Right kidney (tissue), 9 donors: ENCODE measurements around the gene STK16.
"Not testable (repeated sequence)": the region's sequence is repeated elsewhere in the genome, so short reads cannot be mapped to it uniquely, and the experiment has no call there.

Experiments used
- DNase-seq: peaks from one replicate; pipeline ENCODE4 v3.0.0-alpha.2; 2016
- long read RNA-seq, 8 donors: transcript quantifications; one replicate each; lab custom pipeline, GENCODE V29; 2026

STK16 gene
- long read RNA-seq, donor 1, transcript STK16-204 (8 exons, 2,868 nt) = major isoform, 8 of 11 reads
- long read RNA-seq, donor 1, partial matches to known transcripts = 0 of 11 reads
- long read RNA-seq, donor 1, other reads (novel, unspliced or antisense) = 0 of 11 reads
- long read RNA-seq, donor 2, partial matches to known transcripts = 0 of 4 reads
- long read RNA-seq, donor 2, other reads (novel, unspliced or antisense) = 0 of 4 reads
- long read RNA-seq, donor 3, transcript STK16-204 (8 exons, 2,868 nt) = major isoform, 6 of 8 reads
- long read RNA-seq, donor 3, partial matches to known transcripts = 0 of 8 reads
- long read RNA-seq, donor 3, other reads (novel, unspliced or antisense) = 0 of 8 reads
- long read RNA-seq, donor 4, partial matches to known transcripts = 0 of 4 reads
- long read RNA-seq, donor 4, other reads (novel, unspliced or antisense) = 0 of 4 reads
- long read RNA-seq, donor 5, transcript STK16-204 (8 exons, 2,868 nt) = major isoform, 8 of 19 reads
- long read RNA-seq, donor 5, partial matches to known transcripts = 5 of 19 reads
- long read RNA-seq, donor 5, other reads (novel, unspliced or antisense) = 0 of 19 reads
- long read RNA-seq, donor 6, partial matches to known transcripts = 0 of 6 reads
- long read RNA-seq, donor 6, other reads (novel, unspliced or antisense) = 0 of 6 reads
- long read RNA-seq, donor 7, transcript STK16-204 (8 exons, 2,868 nt) = major isoform, 8 of 13 reads
- long read RNA-seq, donor 7, partial matches to known transcripts = 0 of 13 reads
- long read RNA-seq, donor 7, other reads (novel, unspliced or antisense) = 0 of 13 reads
- long read RNA-seq, donor 8, partial matches to known transcripts = 0 of 11 reads
- long read RNA-seq, donor 8, other reads (novel, unspliced or antisense) = 0 of 11 reads

- DNase-seq = peak; percentile 94
Measured at GRCh38 chr2:219245148-219245898, at the start of gene STK16, which contains the start of gene GLB1L. Gene STK16 (plus strand): TSS chr2:219245479. CDS start chr2:219246000, 521 bp downstream. Gene GLB1L (minus strand): TSS chr2:219245444. CDS start chr2:219243573, 1,871 bp downstream.

DNA sequence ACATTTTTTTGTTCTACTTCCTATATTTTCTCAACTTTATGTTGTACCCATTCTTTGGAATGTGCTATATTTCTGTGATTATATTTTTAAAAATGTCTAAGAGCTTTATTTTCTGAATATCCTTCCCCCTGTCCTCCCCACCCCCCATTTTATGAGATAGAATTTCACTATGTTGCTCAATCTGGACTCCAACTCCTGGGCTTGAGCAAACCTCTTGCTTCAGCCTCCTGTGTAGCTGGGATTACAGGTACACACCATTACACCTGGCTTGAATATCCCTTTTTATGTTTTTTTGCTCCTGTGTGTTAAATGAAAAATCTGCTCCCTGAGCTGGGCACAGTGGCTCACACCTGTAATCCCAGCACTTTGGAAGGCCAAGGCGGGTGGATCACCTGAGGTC is 47.9 kb upstream of the STK16 start:
- DNase-seq = no peak

DNA sequence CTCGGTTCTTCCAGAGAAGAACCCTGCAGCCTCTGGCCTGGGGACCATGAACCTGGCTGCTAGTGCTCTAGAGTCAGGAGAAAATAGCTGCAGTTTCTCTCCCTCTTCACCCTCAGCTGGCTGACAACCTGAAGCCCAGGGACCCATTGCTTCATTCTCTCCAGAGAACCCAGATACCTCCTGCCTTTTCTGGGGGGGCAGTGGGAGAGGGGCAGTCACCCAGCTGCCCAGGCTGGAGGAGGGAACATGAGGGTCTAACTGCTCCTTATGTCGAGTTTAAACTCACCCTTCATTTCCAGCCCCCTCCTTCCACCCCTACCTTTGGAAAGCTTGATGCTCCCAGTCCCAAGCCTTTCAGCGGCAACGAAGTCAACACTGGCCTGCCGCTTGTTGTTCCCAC is 46.3 kb upstream of the STK16 start:
- no peak for DNase-seq

- DNase-seq = no peak
Measured at GRCh38 chr2:219199470-219200211, 45.6 kb upstream of the STK16 start.

DNA sequence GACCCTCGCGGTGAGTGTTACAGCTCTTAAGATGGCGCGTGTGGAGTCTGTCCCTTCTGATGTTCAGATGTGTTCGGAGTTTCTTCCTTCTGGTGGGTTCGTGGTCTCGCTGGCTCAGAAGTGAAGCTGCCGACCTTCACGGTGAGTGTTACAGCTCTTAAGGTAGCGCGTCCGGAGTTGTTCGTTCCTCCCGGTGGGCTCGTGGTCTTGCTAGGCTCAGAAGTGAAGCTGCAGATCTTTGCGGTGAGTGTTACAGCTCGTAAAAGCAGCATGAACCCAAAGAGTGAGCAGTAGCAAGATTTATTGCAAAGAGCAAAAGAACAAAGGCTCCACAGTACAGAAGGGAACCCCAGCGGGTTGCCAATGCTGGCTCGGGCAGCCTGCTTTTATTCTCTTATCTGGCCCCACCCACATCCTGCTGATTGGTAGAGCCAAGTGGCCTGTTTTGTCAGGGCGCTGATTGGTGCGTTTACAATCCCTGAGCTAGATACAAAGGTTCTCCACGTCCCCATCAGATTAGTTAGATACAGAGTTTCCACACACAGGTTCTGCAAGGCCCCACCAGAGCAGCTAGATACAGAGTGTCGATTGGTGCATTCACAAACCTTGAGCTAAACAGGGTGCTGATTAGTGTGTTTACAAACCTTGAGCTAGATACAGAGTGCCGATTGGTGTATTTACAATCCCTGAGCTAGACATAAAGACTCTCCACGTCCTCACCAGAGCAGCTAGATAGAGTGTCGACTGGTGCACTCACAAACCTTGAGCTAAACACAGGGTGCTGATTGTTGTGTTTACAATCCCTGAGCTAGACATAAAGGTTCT is 44.6 kb upstream of the STK16 start:
- DNase-seq = not testable (repeated sequence)

- DNase-seq = not testable (repeated sequence)
Measured at GRCh38 chr2:219201331-219201730, 43.9 kb upstream of the STK16 start.

DNA sequence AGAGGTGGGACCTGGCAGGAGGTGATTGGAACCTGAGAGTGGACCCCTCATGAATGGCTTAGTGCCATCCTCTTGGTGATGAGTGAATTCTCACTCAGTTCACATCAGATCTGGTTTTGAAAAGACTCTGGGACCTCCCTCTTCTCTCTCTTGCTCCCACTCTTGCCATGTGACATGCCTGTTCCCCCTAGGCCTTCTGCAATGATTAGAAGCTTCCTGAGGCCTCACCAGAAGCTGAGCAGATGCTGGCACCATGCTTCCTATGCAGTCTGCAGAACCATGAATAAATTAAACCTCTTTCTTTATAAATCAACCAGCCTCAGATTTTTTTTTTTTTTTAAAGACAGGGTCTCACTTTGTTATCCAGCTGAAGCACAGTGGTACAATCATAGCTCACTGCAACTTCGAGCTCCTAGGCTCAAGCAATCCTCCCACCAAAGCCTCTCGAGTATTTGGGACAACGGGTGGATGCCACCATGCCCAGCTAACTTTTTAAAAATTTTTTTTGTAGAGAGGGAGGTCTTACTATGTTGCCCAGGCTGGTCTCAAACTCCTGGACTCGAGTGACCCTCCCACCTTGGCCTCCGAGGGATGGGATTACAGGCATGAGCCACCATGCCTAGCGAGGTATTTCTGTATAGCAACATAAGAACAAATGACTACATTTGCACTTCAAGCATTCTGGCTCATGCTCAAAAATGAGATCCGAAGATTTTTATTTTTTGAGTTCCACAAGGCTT is 40.7 kb upstream of the STK16 start:
- no peak for DNase-seq

DNA sequence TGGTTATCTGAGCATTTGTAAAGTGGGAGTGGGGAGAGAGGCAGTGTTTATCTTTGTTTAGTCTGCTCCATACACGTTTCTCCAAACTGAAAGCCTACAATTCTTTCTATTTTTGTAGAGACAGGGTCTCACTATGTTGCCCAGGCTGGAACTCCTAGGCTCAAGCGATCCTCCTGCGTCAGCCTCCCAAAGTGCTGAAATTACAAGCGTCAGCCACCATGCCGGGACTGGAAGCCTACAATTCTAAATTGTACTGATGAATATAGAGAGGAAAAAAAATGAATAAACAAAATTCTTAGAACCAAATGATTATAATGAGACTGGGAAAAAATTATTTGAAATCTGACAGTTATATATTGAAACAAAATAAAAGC is 40.1 kb upstream of the STK16 start:
- no peak for DNase-seq

GRCh38 chr2:219205981-219206327 is 39.3 kb upstream of the STK16 start:
- no peak for DNase-seq

GRCh38 chr2:219206328-219207133 is 38.7 kb upstream of the STK16 start, which contains the start of gene ZFAND2B:
Gene ZFAND2B (plus strand): TSS chr2:219206782. CDS start chr2:219206988, 206 bp downstream.
- DNase-seq = peak; percentile 96

DNA sequence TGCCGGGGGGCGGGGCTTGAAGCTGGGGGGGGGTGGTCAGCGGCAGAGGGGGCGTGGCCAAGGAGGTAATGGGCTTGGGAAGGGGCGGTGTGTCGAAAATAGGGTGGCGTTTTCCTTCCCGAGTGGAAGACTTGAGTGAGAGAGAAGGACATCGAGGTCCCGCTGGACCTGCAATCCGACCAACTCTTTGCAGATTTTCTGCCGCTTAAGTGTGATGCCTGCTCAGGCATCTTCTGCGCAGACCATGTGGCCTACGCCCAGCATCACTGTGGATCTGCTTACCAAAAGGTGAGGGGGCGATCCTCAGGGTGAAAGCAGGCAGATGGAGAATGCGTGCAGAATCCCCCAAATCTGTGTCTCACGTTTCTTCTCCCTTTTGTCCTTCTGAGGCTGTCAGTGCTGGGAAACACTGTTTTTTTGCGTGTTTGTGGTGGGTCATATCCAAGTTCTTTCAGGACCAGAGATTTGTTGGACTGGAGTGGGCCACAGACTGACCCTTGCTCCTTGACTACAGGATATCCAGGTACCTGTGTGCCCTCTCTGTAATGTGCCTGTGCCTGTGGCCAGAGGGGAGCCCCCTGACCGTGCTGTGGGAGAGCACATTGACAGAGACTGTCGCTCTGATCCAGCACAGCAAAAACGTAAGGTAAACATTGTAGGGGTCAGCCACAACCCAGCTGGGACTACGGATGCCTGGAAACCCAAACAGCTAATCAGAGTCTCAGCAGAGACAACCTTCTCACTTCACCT is 38.0 kb upstream of the STK16 start:
- no peak for DNase-seq

GRCh38 chr2:219207884-219208740 is 37.2 kb upstream of the STK16 start:
- DNase-seq = peak; percentile 19

- DNase-seq = no peak
Measured at GRCh38 chr2:219209236-219210195, 35.8 kb upstream of the STK16 start.

DNA sequence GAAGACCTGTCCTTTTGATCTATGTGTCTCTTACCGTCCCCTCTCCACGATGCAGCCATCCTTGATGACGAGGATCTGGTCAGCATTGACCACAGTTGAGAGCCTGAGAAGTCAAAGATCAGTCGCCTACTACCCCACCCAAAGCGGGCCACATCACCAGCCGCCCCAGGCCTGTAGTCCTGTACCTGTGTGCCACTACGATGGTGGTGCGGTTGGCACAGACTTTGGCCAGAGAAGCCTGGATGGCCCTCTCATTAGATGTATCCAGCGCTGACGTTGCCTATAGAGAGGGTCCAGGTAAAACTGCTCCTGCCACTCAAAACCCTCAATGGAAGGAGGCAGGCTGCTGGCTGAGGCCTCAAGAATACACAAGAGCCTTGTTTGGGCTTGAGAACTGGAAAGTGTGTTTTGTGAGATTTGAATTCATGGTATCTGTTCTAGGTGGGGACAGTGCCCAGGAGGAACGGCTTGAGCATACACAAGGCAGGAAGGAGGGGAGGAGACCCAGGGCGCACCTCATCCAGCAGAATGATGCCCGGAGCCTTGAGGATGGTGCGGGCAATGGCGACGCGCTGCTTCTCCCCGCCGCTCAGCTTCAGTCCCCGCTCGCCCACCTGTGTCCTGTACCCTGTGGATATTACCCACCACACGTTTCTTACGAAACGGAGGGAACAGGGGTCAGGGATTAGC is 34.9 kb upstream of the STK16 start:
- no peak for DNase-seq

- DNase-seq = no peak
Measured at GRCh38 chr2:219210886-219211362, 34.4 kb upstream of the STK16 start.
